Measurements from ENCODE around the gene PCDHGC4. TPM values are rescaled to one million over a fixed set of nuclear protein-coding genes. Genes with fewer than 3 reads are reported as not detected.

The PCDHGC4 gene
- total and polyA plus RNA-seq, 2 of the 8 experiments (the other 6 are each of a cell fraction or from before 2014, with no cell fraction given) = 2.1 to 2.4 TPM

DNA sequence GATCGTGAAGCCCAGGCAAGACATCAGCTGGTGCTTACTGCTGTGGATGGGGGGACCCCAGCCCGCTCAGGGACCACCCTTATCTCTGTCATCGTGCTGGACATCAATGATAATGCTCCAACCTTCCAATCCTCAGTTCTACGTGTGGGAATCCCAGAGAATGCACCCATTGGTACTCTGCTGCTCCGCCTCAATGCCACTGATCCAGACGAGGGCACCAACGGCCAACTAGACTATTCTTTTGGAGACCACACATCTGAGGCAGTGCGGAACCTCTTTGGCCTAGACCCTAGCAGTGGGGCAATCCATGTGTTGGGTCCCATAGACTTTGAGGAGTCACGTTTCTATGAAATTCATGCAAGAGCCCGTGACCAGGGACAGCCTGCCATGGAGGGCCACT is 5.0 kb downstream of the PCDHGC4 start:
- H3K79me2 ChIP-seq (ENCODE audit: control insufficient read depth in 1 of 2, insufficient read depth in 2 of 2, low read length in 2 of 2) = peaks cover 0 to 3% of the 10 kb centered on the region in 2 experiments; a peak in 1 of 4 replicates
- no peak overlapping the region for H3K56ac ChIP-seq (replicated peaks; ENCODE audit: insufficient read length, low read depth, low read length)
- H3K4ac ChIP-seq (replicated peaks; ENCODE audit: insufficient read length, low read depth, low read length) = no peak overlapping the region
- H3K18ac ChIP-seq (ENCODE audit: extremely low read depth, low read length) = no peak overlapping the region
- H2AFZ ChIP-seq (ENCODE audit: low read length) = no peak overlapping the region
- H3K79me1 ChIP-seq (ENCODE audit: low read depth, low read length) = no peaks in the 10 kb centered on the region; the same call in none of the 2 replicates
- H3K23me2 ChIP-seq (ENCODE audit: low read depth, low read length) = peaks cover 21% of the 10 kb centered on the region
- H3K23ac ChIP-seq (ENCODE audit: insufficient read length) = no peak overlapping the region
- H3K27me3 ChIP-seq (replicated peaks in 1 of 4; ENCODE audit: control insufficient read depth in 3 of 4, extremely low read depth in 1 of 4, insufficient read depth in 3 of 4, low read length in 3 of 4) = peaks cover 20 to 59% (median 52%) of the 10 kb centered on the region in 4 experiments
- H3K9me3 ChIP-seq (ENCODE audit: insufficient read depth in 2 of 2, low read depth in 1 of 2, low read length in 1 of 2) = no peaks in the 10 kb centered on the region
- no peak overlapping the region for H3K4me2 ChIP-seq (ENCODE audit: insufficient read depth in 1 of 2, low read depth in 2 of 2, low read length in 2 of 2)
- ChIA-PET CTCF (ENCODE audit: partially characterized antibody) (interaction anchor here (0.8 to 50.9 kb wide), 12 partner anchors 13 to 255 kb away, joined by 3 to 1236 read pairs (median 4); partner anchors contain the start of genes PCDHB15, PCDHGA10, PCDHGA11 and PCDHGA12), POLR2A (ENCODE audit: partially characterized antibody) (interaction anchor here (1.3 to 1.6 kb wide), 3 partner anchors 12 to 35 kb away, joined by 3 to 4 read pairs (median 4); no protein-coding TSS in a partner anchor)
- no peak overlapping the region for H2AK5ac ChIP-seq (ENCODE audit: low read depth, low read length)
- no peaks in the 10 kb centered on the region for H3K36me3 ChIP-seq (ENCODE audit: control insufficient read depth in 2 of 4, insufficient read depth in 4 of 4, low read length in 3 of 4)
- 90% methylated on average over 10 of the region's 10 CpGs; no CpG with 5 or more reads in 1 of the 2 experiments for WGBS, 2 experiments (ENCODE audit: extremely low coverage in 1 of 2, insufficient coverage in 1 of 2, insufficient read length in 1 of 2, insufficient replicate concordance in 2 of 2, low coverage in 1 of 2, low lambda C conversion rate in 2 of 2, missing lambda C conversion rate in 1 of 2)
- H2BK5ac ChIP-seq (ENCODE audit: low read depth, low read length) = no peak overlapping the region
- H3K27ac ChIP-seq (ENCODE audit: low read depth, low read length) = no peak overlapping the region
- DNase-seq (ENCODE audit: low read depth in 1 of 2, low spot score in 2 of 2) (no peak), FAIRE-seq (no peak)
- H4K5ac ChIP-seq (ENCODE audit: insufficient read length, low read depth, low read length) = no peak overlapping the region
- H2BK15ac ChIP-seq (ENCODE audit: low read length) = no peak overlapping the region
- H3K14ac ChIP-seq (ENCODE audit: insufficient read length) = no peak overlapping the region
- no peak overlapping the region for H4K8ac ChIP-seq (ENCODE audit: extremely low read depth, insufficient read depth, low read length)
- H3K4me1 ChIP-seq (replicated peaks in 1 of 4; ENCODE audit: control insufficient read depth in 3 of 4, insufficient read depth in 4 of 4, low read length in 3 of 4) = peaks cover 0 to 29% (median 19%) of the 10 kb centered on the region in 4 experiments; a peak in 6 of 7 replicates
- H4K91ac ChIP-seq (replicated peaks; ENCODE audit: insufficient read length, low read length) = no peak overlapping the region
- no peak overlapping the region for H3K9ac ChIP-seq (replicated peaks in 1 of 4; ENCODE audit: extremely low read depth in 1 of 4, low read depth in 3 of 4, low read length in 3 of 4)
- H3K4me3 ChIP-seq (ENCODE audit: extremely low read depth in 1 of 4, insufficient read depth in 2 of 4, low read depth in 3 of 4, low read length in 4 of 4) = no peak overlapping the region
- no peak overlapping the region for H2BK120ac ChIP-seq (replicated peaks; ENCODE audit: low read depth, low read length)
- no peak overlapping the region for H2BK12ac ChIP-seq (ENCODE audit: low read depth, low read length)
- no peak overlapping the region for H2BK20ac ChIP-seq (ENCODE audit: low read length)
- peaks cover 13 to 23% of the 10 kb centered on the region in 2 experiments for H4K20me1 ChIP-seq (replicated peaks in 1 of 2; ENCODE audit: control insufficient read depth in 1 of 2, insufficient read depth in 2 of 2, low read length in 2 of 2)
- TF ChIP-seq POLR2A (IDR thresholded peaks at IDR 0.05; ENCODE audit: control extremely low read depth in 1 of 2, low read depth in 2 of 2, low read length in 2 of 2) (no peak), YY1 (IDR thresholded peaks at IDR 0.05; ENCODE audit: low read depth, low read length) (no peak), SUZ12 (IDR thresholded peaks at IDR 0.05; ENCODE audit: low read length) (no peak), SAP30 (IDR thresholded peaks at IDR 0.05; ENCODE audit: insufficient read depth, insufficient replicate concordance, low read length) (no peak), ASH2L (IDR thresholded peaks at IDR 0.05; ENCODE audit: low read length) (no peak), JUN (IDR thresholded peaks at IDR 0.05; ENCODE audit: low read depth, low read length) (no peak), CHD1 (IDR thresholded peaks at IDR 0.05; ENCODE audit: low read depth, low read length) (no peak), TBP (IDR thresholded peaks at IDR 0.05; ENCODE audit: low read depth, low read length) (no peak), RAD21 (IDR thresholded peaks at IDR 0.05 in 1 of 2, conservative IDR thresholded peaks at IDR 0.05 in 1 of 2; ENCODE audit: low read depth in 2 of 2, low read length in 2 of 2) (no peak)
- TF ChIP-seq, protein P1, sequence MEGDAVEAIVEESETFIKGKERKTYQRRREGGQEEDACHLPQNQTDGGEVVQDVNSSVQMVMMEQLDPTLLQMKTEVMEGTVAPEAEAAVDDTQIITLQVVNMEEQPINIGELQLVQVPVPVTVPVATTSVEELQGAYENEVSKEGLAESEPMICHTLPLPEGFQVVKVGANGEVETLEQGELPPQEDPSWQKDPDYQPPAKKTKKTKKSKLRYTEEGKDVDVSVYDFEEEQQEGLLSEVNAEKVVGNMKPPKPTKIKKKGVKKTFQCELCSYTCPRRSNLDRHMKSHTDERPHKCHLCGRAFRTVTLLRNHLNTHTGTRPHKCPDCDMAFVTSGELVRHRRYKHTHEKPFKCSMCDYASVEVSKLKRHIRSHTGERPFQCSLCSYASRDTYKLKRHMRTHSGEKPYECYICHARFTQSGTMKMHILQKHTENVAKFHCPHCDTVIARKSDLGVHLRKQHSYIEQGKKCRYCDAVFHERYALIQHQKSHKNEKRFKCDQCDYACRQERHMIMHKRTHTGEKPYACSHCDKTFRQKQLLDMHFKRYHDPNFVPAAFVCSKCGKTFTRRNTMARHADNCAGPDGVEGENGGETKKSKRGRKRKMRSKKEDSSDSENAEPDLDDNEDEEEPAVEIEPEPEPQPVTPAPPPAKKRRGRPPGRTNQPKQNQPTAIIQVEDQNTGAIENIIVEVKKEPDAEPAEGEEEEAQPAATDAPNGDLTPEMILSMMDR (IDR thresholded peaks at IDR 0.05; ENCODE audit: control extremely low read depth in 1 of 3, insufficient read depth in 1 of 3, low read depth in 1 of 3, low read length in 3 of 3) = no peak
